Hepatocyte (in vitro differentiated cells): ENCODE measurements around the gene APBB1IP.

Experiments used
- EZH2 ChIP-seq: fragments of 200-600 bp; sonication (generic); IDR thresholded peaks from 2 replicates; pipeline ENCODE4 v1.6.1; 2016; ENCODE audit warnings: antibody characterized with exemption, mild to moderate bottlenecking, borderline replicate concordance
- EZH2phosphoT487 ChIP-seq: fragments of 200-600 bp; sonication (generic); IDR thresholded peaks from one replicate; pipeline ENCODE4 v1.6.1; 2018; ENCODE audit warnings: antibody characterized with exemption, mild to moderate bottlenecking, low read depth, moderate library complexity; ENCODE audit not compliant: unreplicated experiment, severe bottlenecking
- TF ChIP-seq, protein P1 (sequence below): fragments of 200-600 bp; sonication (generic); IDR thresholded peaks from 2 replicates; pipeline ENCODE4 v1.5.1; 2016; ENCODE audit warnings: antibody characterized with exemption, mild to moderate bottlenecking; ENCODE audit not compliant: poor library complexity

GRCh38 chr10:26528715-26529393 lies 90.7 kb downstream of the APBB1IP start:
- TF ChIP-seq, protein P1, sequence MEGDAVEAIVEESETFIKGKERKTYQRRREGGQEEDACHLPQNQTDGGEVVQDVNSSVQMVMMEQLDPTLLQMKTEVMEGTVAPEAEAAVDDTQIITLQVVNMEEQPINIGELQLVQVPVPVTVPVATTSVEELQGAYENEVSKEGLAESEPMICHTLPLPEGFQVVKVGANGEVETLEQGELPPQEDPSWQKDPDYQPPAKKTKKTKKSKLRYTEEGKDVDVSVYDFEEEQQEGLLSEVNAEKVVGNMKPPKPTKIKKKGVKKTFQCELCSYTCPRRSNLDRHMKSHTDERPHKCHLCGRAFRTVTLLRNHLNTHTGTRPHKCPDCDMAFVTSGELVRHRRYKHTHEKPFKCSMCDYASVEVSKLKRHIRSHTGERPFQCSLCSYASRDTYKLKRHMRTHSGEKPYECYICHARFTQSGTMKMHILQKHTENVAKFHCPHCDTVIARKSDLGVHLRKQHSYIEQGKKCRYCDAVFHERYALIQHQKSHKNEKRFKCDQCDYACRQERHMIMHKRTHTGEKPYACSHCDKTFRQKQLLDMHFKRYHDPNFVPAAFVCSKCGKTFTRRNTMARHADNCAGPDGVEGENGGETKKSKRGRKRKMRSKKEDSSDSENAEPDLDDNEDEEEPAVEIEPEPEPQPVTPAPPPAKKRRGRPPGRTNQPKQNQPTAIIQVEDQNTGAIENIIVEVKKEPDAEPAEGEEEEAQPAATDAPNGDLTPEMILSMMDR: no peak
- TF ChIP-seq EZH2: no peak
- TF ChIP-seq EZH2phosphoT487: no peak
